Keratinocyte (primary cell): ENCODE results near the gene CCR8. TPM values are rescaled to one million over a fixed set of nuclear protein-coding genes. Genes with fewer than 3 reads are reported as not detected.

Experiments
- DNase-seq: peaks from one replicate; pipeline ENCODE4 v3.0.0-alpha.2; 2011; ENCODE audit warnings: low read depth, missing footprints, low spot score
- FAIRE-seq: peaks from 2 replicates; lab custom pipeline; 2011; peaks lifted over from hg19 to GRCh38; lab: Jason Lieb, UNC
- H2AFZ ChIP-seq: 2 replicates; pipeline ENCODE4 v1.6.0; 2012; ENCODE audit warnings: low read length, control low read depth, inconsistent platforms; ENCODE audit not compliant: control insufficient read depth
- H3K27ac ChIP-seq: 2 replicates; pipeline ENCODE4 v1.5.1; 2011; ENCODE audit warnings: low read length; ENCODE audit not compliant: control insufficient read depth, insufficient read depth
- H3K27me3 ChIP-seq: 3 replicates; pipeline ENCODE4 v1.6.0; 2011; ENCODE audit warnings: low read length; ENCODE audit not compliant: control insufficient read depth, insufficient read depth; ENCODE audit errors: extremely low read depth
- H3K36me3 ChIP-seq, 2 experiments: 2 replicates in 1 of 2; 3 replicates in 1 of 2; pipeline ENCODE4 v1.5.1; 2011; ENCODE audit warnings: low read length in 2 of 2, mild to moderate bottlenecking in 1 of 2; ENCODE audit not compliant: control insufficient read depth in 2 of 2, insufficient read depth in 2 of 2; ENCODE audit errors: extremely low read depth in 1 of 2
- H3K4me1 ChIP-seq: 3 replicates; pipeline ENCODE4 v1.5.1; 2011; ENCODE audit warnings: low read length; ENCODE audit not compliant: control insufficient read depth, insufficient read depth; ENCODE audit errors: extremely low read depth
- H3K4me2 ChIP-seq: 3 replicates; pipeline ENCODE4 v1.6.0; 2011; ENCODE audit warnings: low read depth, low read length; ENCODE audit not compliant: control insufficient read depth, insufficient read depth; ENCODE audit errors: extremely low read depth
- H3K4me3 ChIP-seq, 3 experiments: fragments of 200-600 bp in 1 of 3; sonication (generic) in 1 of 3; 2 replicates in 2 of 3; 3 replicates in 1 of 3; pipeline ENCODE4 v1.5.1; 2011 to 2016; ENCODE audit warnings: low read length in 3 of 3, mild to moderate bottlenecking in 3 of 3, control low read depth in 2 of 3, inconsistent platforms in 1 of 3, low read depth in 1 of 3, mixed read lengths in 1 of 3, mixed run types in 1 of 3, moderate library complexity in 1 of 3; ENCODE audit not compliant: control insufficient read depth in 2 of 3, insufficient read depth in 2 of 3; ENCODE audit errors: extremely low read depth in 1 of 3
- H3K79me2 ChIP-seq: 2 replicates; pipeline ENCODE4 v1.6.0; 2012; ENCODE audit warnings: low read length; ENCODE audit not compliant: control insufficient read depth, insufficient read depth
- H3K9ac ChIP-seq: 3 replicates; pipeline ENCODE4 v1.6.0; 2011; ENCODE audit warnings: low read length; ENCODE audit not compliant: control insufficient read depth, insufficient read depth; ENCODE audit errors: extremely low read depth
- H3K9me1 ChIP-seq: 3 replicates; pipeline ENCODE4 v1.6.0; 2011; ENCODE audit warnings: low read length; ENCODE audit not compliant: control insufficient read depth, insufficient read depth; ENCODE audit errors: extremely low read depth
- H3K9me3 ChIP-seq: 2 replicates; pipeline ENCODE4 v1.5.1; 2012; ENCODE audit warnings: low read depth, low read length; ENCODE audit not compliant: control insufficient read depth
- H4K20me1 ChIP-seq: 3 replicates; pipeline ENCODE4 v1.6.0; 2011; ENCODE audit warnings: low read length; ENCODE audit not compliant: control insufficient read depth, insufficient read depth; ENCODE audit errors: extremely low read depth
- CTCF ChIP-seq, 3 experiments: IDR thresholded peaks in 1 of 3; conservative IDR thresholded peaks in 1 of 3; optimal IDR thresholded peaks in 1 of 3; 2 replicates in 2 of 3; 3 replicates in 1 of 3; pipeline versions ENCODE3 to v1.5.1; 2011; ENCODE audit warnings: low read length in 3 of 3, mild to moderate bottlenecking in 3 of 3, moderate library complexity in 2 of 3, control low read depth in 1 of 3, inconsistent platforms in 1 of 3; ENCODE audit not compliant: insufficient read depth in 2 of 3; ENCODE audit errors: extremely low read depth in 1 of 3
- EZH2 ChIP-seq: IDR thresholded peaks from one replicate; pipeline ENCODE4 v1.6.1; 2012; ENCODE audit warnings: inconsistent platforms, mild to moderate bottlenecking, low read length, moderate library complexity
- dilution Hi-C: fragments of 300-500 bp; cut with MboI; formaldehyde crosslinking; loops from one replicate; pipeline ENCODE4 v1.7.0; 2020; ENCODE audit warnings: low sequenced_read_pairs; ENCODE audit not compliant: extremely low pct_ligation_motif_present
- polyA plus RNA-seq, 5 experiments: library from polyadenylated mRNA; depleted of rRNA in 3 of 5; stranded (reverse) in 3 of 5; stranded (forward) in 1 of 5; unstranded in 1 of 5; fragments of >200 nt; gene quantifications; 1 replicate in 1 of 5; 2 replicates in 3 of 5; 3 replicates in 1 of 5; pipeline versions ENCODE4 v1.2.1 to v1.2.3, GENCODE V29; 2011 to 2012; ENCODE audit warnings: missing spikeins in 2 of 5, low read depth in 1 of 5, low replicate concordance in 1 of 5

CCR8 gene
- polyA plus RNA-seq, 1 donor (not counting 4 experiments of a cell fraction or from before 2014, with no cell fraction given), result not detected

- Histone ChIP-seq H3K36me3 (no peaks in the 10 kb centered on the region), H3K4me2 (no peak overlapping the region), H3K4me3 (no peak overlapping the region), H3K4me1 (no peaks in the 10 kb centered on the region), H3K9me1 (no peaks in the 10 kb centered on the region), H3K27ac (no peak overlapping the region), H3K79me2 (no peaks in the 10 kb centered on the region), H3K9ac (no peak overlapping the region), H4K20me1 (no peaks in the 10 kb centered on the region), H2AFZ (no peak overlapping the region), H3K27me3 (no peaks in the 10 kb centered on the region), H3K9me3 (no peaks in the 10 kb centered on the region)
- DNase-seq (no peak), FAIRE-seq (no peak)
- dilution Hi-C loops, result no loop called here
- TF ChIP-seq CTCF (optimal IDR thresholded peaks at IDR 0.05 in 1 of 3, IDR thresholded peaks at IDR 0.05 in 1 of 3, conservative IDR thresholded peaks at IDR 0.05 in 1 of 3; ENCODE audit: extremely low read depth in 1 of 3, insufficient read depth in 2 of 3, low read length in 3 of 3) (no peak), EZH2 (no peak)
These were observed 27.3 kb upstream of the CCR8 start for GRCh38 chr3:39302178-39302577.

- dilution Hi-C loops, result no loop called here
- no peaks in the 10 kb centered on the region for H3K79me2 ChIP-seq
- H3K27me3 ChIP-seq, result no peaks in the 10 kb centered on the region
- H3K9me1 ChIP-seq, result no peaks in the 10 kb centered on the region
- no peak overlapping the region for H3K4me2 ChIP-seq
- no peaks in the 10 kb centered on the region for H3K4me1 ChIP-seq
- no peak for FAIRE-seq
- DNase-seq, result no peak
- no peaks in the 10 kb centered on the region for H4K20me1 ChIP-seq
- no peak overlapping the region for H3K9ac ChIP-seq
- no peaks in the 10 kb centered on the region for H3K36me3 ChIP-seq
- no peaks in the 10 kb centered on the region for H3K9me3 ChIP-seq
- H3K27ac ChIP-seq, result no peak overlapping the region
- H3K4me3 ChIP-seq, result no peak overlapping the region
- H2AFZ ChIP-seq, result no peak overlapping the region
- TF ChIP-seq CTCF (optimal IDR thresholded peaks at IDR 0.05 in 1 of 3, IDR thresholded peaks at IDR 0.05 in 1 of 3, conservative IDR thresholded peaks at IDR 0.05 in 1 of 3; ENCODE audit: extremely low read depth in 1 of 3, insufficient read depth in 2 of 3, low read length in 3 of 3) (no peak), EZH2 (no peak)
These were observed 16.2 kb upstream of the CCR8 start for GRCh38 chr3:39313289-39313688.
